Esophagus mucosa (tissue), 1 donor: ENCODE results near the gene U2SURP. TPM values are rescaled to one million over a fixed set of nuclear protein-coding genes. Genes with fewer than 3 reads are reported as not detected.

Source experiments
- ATAC-seq: fragments of 200-7000 bp; cut with Tn5 transposase; one replicate; pipeline ENCODE4 v1.9.1; 2020
- total RNA-seq: library from RNA; stranded (reverse); gene quantifications from one replicate; pipeline ENCODE4 v1.2.4, GENCODE V29; 2023
- donor health status: DM: yes; HTN: yes; CAD: no.

Gene U2SURP
- total RNA-seq: 49.5 TPM

DNA sequence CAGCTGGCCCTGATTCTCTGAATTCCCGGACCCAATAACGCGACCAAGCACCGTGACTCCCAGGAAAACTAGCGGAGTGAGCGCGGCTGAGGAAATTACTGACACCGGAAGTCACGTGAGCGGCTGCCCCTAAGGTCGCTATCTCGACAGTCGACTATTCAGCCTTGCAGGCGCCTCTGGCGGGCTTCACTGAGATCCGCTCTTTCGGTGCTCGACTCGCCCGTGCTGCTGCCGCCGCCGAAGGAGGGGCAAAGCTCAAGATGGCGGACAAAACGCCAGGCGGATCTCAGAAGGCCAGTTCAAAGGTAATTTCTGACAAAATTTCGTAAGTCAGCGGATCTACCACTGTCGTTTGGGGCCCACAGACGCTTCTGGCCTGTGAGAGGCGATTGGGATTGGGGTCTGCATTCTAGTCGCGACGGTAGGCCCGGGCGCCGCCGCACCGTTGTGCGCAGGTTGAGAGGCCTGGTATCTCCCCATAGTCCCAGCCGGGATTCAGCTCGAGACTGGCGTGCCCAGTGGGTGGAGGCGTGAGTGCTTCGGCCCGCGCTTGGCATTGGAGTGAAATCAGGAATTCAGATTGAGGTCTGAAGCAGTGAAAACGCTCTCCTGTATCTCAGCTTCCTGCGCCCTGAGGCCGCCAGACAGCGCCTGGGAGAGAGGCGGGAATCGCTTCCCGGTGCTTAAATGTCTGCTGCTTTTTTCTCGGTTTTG, at the start of gene U2SURP:
Gene U2SURP, plus strand, starts transcription at position 202 of the 714 bp plus-strand sequence. Its CDS starts 59 bp downstream, at position 261.
- ATAC-seq: peak; percentile 98

DNA sequence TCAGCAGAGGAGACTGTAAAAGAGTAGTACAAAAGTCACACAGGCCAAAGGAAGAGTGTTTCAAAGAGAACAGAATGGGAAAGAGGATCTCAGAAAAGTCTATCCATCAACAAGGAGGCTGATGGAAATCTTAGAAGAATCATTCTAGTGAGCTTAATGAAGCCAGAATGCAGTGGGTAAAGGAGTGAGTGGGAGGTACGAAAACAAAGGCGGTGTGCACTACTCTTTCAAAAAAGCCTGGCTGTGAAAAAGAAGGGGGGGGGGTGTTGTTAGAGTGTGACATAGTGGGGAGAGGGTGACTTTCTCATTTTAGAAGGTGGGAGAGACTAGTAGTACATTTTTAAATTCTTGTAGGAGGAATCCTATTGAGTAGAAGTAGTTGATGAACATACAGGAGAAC, 49.6 kb upstream of the U2SURP start:
- no peak for ATAC-seq

DNA sequence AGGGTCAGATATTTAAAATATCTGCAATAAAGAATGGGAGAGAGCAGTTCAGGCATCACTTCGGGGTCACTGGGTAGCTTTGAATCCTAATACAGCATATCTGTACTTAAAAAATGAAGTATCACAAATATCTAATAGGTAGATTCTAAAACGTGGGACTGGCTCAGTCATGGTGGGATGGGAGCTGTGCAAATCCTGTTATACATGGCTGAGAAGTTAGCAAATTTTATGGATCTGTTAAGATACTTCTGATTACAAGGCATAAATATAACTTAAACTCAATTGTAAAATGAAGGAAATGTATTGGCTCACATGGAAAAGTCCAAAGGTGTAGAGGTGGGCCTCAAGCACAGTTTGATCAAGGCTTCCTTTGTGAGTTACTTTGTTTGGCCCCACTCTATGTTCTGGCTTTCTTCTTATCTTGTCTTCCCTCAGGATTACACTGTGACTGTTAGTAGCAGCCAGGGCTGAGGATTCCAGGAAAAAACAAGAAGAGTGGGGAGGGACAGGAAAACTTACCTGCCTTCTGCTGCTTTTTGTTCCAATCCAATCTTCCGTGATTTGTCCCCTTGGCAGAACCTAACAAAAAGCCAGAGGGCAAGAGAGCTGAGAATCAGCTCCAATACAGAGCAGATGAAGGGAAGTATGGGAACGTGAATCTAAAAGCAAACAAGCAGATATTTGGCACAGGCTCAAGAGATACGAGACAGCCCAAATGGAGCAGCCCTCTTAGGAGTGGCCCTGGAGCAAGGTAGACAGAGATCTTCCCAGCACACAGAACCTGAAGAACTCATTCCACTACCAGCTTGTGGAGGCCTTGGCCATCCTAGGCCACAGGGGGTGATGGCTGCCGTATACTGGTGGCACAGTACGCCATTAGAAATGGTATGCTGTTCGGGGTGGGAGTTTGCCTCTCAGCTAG, 48.8 kb upstream of the U2SURP start:
- no peak for ATAC-seq

DNA sequence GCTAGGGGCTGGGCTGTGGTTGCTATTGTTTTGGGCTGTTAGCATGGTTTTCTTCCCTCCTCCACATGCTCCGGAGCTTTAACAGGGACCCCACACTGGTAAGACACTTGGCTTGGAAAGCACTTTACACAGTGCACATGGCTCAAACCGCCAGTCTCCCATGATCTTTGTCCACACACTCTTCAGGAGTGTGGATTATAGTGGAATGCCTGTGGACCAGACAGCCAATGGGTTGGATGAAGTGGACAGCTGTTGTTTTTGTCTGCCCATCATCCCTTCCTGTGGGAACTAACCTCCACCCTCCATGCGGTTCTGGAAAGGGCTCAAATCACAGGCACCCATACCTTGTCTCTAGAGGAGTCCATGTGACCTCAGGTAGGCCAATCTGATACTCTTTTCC, 47.9 kb upstream of the U2SURP start:
- no peak for ATAC-seq

DNA sequence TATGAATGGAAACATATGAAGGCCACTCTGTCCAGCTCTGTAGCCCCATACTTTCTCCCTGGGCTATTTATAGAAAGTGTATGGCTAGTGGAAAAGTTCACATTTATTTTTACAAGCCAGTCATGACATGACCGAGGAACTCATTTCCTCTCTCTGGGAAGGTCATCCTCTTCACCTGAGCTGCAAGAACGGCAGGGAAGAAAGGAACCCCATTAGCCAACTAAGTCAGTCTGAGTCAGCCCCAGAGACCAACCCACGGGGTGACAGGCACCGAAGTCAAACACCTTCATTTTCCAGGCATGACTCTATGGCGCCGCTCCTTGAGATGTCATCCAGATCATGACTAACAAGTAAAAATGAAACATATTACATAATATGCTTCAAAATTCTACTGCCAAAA, 42.7 kb upstream of the U2SURP start:
- peak; percentile 99 for ATAC-seq

DNA sequence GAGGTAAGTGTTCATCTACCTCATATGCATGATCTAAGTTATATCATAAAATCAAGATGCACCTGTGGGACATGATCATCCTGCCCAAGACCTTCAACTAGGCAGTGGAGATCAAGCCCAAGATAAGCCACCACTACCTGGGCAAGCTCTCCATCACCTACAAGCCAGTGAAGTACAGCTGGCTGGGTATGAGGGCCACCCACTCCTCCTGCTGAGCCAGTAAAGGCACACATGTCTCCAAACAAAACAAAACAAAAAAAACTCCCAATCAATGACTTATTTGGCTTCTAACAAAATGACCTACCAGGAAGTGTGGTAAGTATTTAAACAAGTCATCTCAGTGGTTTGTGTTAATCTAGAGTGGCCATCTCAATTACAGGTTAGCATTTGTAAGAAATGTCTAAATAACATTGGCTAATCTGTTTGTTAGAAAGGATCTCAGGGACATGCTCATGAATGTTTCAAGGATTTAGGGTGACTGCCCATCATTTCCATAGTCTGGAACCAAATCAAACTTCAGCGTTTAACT, 41.0 kb upstream of the U2SURP start:
- ATAC-seq: no peak

DNA sequence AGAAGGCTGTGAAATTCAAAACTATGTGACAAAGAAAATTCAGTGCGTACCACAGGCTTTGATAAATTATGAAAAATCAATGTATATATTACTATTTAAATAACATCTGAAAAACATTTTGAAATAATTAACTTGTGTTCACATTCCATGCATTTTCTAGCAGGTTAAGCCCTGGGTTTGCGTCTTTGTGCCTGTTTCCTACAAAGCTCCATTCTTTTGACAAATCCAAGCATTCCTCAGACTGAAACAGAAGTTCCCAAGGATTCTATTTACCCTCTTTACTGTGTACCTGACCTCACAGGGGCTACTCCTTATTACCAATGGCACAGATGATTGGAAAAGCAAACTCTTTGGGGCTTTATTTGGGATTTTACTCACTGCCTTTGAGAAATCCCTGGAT, 39.8 kb upstream of the U2SURP start:
- ATAC-seq: no peak

DNA sequence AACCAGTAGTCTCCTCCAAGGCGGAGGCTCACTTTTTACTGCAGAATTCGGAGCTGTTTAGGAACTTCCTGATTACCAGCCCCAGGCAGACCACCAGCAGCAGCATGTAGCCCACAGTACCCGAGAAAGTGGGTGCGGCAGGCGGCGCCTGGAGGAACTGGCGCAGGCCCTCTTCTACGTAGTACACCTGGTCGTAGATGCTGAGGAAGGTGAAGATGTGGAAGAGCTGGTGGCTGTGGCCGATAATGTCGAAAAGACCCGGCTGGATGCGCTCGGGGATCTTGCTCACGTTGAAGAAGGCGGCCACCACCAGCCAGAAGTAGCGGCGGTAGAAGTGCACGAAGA, 39.2 kb upstream of the U2SURP start:
- ATAC-seq: no peak

DNA sequence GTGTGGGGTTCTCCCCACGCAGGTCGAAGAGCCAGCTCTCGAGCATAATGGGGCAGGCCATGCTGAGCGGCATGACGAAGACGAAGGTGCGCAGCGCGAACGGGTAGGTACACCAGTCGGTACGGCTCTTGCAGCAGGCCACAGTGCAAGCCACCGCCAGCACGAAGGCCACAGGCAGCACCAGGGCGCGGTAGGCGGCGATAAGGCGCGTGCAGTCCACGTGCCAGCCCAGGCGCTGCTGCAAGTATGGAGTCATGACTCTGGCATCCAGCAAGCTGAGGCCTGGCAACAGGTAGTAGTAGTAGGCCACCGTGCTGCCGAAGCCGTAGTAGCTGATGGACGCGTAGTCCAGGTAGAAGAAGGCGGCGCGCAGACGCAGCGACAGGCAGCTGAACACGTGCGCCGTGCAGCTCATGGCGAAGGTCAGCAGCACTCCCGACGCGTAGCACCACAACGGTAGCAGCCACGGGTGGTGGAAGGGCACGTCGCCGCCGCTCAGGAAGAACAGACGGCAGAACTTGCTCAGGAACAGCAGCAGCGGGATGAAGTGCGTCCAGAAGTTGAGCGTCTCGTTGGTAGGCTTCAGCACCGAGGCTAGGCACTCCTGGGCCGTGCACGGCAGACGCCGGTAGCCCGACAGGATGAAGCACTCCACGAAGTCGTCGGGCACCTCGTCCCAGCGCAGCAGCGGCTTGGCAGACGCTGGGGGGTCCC, 38.7 kb upstream of the U2SURP start:
- no peak for ATAC-seq

DNA sequence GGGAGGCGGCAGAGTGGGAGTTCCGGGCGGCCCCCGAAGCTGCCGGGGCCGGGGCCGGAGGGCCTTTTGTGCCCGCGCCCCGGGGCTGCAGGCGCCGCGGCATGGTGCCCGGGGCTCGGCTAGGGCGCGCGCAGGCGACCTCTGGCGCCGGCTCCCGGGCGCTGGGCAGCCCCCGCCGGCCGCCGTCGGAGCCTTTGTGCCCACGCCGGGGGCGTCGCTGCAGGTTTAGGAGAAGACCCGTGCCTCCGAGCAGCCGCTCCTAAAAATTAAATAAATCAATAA, 38.2 kb upstream of the U2SURP start:
- ATAC-seq: no peak

DNA sequence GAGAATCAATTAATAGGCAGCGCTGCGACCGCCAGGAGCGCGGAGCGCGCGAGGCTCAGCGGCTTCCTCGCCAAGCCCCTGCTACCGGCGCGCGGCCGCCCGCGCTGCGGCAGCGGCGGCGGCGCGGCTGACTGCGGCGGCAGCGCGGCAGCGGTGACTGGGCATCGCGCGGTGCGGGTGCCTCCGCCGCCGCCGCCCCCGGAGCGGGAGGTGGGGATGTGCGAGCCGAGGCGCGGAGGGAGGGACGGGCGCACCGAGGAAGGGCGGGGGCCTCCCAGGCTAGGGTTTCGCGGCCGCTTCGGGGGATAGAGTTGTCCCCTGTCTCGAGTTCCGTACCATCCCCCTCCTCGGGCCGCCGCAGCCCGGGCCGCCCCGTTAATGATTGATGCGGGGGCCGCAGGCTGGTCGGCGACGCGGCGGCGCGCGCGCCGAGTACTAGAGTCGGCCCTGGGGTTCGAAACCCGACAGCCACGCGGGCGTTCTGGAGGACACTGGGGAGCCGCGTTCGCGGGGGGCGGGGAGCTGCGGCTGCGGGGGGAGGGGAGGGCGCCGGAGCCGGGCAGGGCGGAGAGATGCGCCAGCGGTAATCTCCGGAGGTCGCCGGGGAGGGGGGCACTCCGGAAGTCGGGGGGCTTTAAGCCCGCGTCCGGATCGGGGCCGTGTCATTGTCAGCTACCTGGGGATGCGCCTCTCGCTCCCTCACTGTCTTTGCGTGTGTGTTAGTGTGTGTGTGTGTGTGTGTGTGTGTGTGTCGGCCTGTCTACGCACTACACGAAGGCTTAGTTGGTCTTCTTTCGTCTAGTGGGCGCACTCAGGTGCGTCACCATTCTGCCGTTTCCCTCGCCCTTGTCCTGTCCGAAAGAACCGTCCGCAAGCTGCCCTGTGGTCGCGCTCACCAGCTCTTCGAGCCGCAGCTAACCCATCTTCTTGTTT, 37.6 kb upstream of the U2SURP start, which contains the start of gene PAQR9:
Gene PAQR9, minus strand, starts transcription at position 159 of the 933 bp plus-strand sequence. CDS start 338 bp downstream, outside the sequence.
- peak; percentile 26 for ATAC-seq

DNA sequence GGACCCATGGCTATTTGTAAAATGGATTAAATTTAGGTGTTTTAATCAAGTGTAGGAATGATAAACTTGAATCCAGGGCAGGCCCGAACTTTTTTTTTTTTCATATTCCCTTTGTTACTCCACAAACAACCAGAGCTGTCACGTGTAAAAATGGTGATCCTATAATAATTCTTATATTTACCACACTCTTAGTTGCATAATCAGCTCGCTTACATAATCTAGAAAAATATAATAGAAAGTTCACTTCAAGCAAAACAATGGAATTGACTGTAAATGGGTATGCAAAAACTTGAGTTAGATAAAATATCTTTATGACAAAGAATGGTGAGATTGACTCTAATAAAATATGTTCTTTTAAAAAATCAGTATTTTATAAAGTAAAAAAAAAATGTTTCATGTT, 35.8 kb upstream of the U2SURP start:
- no peak for ATAC-seq

DNA sequence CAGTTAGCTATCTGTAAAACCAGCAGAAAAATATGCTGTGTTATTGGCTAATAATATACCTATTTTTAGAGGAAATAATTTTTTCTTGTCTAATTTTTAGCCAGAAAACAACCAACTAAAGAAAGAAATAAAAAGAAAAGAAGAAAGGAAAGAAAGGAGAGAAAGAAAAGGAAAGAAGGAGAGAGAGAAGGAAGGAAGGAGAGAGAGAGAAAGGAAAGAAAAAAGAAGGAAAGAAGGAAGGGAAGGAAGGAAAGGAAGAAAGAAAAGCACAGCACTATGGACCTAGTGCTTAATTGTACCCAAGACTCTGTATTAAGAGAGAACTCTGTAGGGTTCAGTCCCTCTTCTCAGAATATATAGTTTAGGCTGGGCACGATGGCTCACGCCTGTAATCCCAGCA, 34.6 kb upstream of the U2SURP start:
- no peak for ATAC-seq

DNA sequence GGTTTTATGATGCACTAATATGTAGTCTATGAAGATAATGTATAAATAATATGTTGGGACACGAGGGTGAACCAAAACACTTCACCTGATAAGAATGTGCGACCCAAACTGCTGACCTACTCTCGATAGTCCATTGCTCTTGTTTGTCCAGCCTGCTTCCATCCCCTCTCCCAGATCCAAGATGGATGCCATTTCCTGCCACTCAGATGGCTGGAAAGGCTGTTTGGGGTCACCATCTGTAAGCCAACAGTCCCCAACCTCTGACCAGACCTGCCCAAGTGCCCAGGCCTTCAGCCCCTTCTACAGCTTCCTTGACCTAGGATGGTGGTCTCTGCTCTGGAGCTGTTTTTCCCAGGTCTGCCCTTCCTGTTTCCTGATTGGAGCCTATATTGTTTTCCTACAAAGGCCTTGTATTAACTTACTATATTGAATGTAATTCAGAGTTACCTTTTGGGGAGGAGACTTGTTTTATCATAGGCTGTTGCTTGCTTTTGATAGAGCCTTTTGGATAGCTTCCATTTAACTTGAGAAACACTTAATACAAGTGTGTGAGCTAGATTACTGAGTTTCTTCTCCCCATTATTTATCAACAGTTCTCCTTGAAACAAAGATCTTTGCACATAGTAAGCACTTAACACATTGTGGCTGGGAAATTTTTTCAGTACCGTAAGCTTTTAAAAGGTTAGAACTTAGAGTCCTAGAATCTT, 32.9 kb upstream of the U2SURP start:
- ATAC-seq: no peak

DNA sequence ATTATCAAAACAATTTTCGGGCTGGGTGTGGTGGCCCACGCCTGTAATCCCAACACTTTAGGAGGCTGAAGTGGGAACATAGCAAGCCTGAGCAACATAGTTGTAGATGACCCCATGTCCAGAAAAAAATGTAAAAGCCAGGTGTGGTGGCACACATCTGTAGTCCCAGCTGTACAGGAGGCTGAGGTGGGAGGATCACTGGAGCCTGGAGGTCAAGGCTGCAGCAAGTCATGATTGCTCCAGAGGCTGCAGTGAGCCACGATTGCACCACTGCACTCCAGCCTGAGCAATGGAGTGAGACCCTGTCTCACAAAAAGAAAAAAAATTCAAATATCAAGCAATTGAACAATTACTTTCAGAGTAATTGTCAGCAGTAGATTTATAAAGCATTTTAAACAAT, 29.9 kb upstream of the U2SURP start:
- no peak for ATAC-seq

DNA sequence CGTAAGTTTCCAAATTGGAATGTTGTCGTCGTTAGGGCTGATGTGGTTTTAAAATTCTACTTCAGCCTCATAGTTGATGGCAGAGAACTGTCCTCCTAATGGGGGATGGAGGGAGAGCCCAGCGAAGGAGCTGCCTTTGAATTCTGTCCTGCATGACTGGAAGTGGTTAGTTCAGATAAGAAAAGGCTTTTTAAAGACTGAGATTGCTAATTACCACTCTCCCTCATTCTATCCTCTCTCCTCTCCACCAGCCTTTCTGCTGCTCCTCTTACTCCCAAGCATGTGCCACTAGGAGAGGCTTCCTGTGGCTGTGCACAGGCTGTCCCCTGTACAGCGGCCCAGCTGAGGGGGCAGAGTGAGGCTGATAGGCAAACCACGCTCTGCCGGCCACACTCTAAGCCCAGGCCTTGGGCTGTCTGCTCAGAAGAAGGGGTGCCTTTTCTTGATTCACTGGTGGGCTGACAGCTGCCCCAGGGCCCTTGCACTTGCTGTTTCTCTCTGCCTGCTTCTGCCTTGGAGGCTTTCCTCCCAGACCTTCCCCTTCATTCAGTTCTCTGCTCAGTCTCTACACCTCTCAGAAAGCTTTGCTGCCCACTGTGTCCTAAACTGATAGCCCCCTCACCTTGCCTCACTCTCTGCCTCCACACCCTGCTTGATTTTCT, 29.1 kb upstream of the U2SURP start:
- no peak for ATAC-seq

DNA sequence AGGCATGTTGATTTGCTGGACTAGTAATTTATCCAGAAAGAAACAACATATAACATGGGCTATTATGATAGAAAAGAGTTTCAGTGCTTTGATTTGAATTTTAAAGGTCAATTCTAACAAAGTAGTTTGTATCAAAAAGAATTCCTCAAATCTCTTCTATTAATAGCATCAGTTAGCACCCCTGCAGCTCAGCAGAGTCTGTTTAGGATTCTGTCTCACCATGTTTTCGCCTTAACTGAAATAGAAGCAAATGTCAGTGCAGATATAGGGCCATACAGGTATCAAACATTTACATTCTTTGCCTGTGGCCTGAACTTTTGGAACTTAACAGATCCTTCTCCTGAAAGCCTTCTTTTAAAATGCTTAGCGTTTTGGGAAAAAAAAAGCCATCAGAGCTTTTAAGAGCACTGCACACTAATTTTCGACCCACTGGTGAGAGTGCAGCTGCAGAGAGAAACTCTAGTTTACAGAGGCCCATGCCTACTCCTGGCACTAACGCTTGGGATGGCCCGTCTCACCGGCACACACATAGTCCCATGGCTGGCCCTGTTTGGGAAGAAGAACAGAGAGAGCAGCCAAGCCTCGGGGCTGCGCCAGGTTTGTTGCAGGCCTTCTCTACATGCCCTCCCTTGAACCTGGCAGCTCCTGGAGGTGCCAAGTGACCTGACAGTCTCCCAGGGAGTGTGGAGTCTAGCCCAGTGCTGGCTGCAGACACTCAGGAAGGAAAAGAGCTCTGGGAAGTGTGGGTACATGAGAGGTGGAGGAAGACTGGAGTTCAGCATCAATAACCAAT, 28.0 kb upstream of the U2SURP start:
- ATAC-seq: no peak

DNA sequence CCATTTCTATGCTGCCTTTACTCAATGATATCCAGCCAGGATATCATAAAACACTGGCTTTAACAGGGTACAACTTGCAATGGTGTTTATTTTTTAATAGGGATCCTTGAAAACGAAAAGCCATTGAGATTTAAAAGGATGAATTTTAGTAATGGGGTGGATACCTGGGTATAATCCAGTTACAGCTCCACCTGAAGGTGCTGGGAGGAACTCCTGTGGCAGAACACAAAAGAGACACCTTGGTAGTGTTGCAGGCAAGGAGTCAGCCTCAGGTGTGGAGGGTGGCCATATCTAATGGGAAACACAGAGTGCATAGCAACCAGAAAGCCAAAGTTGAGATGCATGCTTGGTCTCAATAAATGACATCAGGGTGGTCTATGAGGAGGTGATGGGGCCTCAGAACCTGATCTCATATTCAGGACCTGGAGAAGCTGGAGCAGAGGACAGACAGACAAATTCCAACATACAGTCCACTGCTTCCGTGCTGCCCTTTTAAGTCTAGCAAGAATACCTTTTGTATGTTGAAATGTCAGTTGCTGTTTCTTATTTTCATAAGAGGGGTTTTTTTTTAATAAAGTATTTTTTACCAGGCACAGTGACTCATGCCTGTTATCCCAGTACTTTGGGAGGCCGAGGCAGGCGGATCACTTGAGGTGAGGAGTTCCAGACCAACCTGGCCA, 25.9 kb upstream of the U2SURP start:
- ATAC-seq: no peak
